ENCODE measurements around the gene EFCAB12.

DNA sequence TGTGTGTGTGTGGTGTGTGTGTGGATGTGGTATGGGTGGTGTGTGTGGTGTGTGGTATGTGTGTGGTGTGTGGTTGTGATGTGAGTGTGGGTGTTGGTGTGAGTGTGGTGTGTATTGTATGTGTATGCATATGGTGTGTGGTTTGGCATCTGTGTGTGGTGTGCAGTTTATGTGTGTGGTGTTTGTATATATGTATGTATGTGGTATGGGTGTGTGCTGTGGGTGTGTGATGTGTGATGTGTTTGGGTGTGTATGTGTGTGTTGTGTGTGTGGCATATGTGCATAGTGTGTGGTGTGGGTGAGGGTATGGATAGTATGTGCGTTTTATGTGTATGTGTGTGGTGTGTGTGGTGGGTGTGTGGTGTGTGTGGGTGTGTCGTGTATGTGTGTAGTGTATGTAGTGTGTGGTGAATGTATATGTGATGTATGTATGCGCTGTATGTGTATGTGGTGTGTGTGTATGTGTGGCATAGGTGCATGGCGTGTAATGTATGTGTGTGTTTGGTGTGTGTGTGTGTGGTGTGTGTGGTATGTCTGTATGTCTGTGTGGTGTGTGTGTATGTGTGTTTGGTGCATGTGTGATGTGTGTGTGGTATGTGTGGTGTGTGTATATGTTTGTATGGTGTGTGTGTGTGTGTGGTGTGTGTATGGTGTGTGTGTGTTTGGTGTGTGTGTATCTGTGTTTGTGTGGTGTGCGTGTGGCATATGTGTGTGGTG, 58.0 kb downstream of the EFCAB12 start:
- TF ChIP-seq, protein P1, sequence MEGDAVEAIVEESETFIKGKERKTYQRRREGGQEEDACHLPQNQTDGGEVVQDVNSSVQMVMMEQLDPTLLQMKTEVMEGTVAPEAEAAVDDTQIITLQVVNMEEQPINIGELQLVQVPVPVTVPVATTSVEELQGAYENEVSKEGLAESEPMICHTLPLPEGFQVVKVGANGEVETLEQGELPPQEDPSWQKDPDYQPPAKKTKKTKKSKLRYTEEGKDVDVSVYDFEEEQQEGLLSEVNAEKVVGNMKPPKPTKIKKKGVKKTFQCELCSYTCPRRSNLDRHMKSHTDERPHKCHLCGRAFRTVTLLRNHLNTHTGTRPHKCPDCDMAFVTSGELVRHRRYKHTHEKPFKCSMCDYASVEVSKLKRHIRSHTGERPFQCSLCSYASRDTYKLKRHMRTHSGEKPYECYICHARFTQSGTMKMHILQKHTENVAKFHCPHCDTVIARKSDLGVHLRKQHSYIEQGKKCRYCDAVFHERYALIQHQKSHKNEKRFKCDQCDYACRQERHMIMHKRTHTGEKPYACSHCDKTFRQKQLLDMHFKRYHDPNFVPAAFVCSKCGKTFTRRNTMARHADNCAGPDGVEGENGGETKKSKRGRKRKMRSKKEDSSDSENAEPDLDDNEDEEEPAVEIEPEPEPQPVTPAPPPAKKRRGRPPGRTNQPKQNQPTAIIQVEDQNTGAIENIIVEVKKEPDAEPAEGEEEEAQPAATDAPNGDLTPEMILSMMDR (conservative IDR thresholded peaks at IDR 0.05; ENCODE audit: low read length) = no peak
- TF ChIP-seq EZH2phosphoT487 (IDR thresholded peaks at IDR 0.05; ENCODE audit: borderline replicate concordance, low read depth, low read length) = no peak
